ENCODE data around the gene FGFRL1. TPM values are rescaled to one million over a fixed set of nuclear protein-coding genes. Genes with fewer than 3 reads are reported as not detected.

FGFRL1 gene
- total RNA-seq, 1 donor from 2014 or later: 58.8 TPM

DNA sequence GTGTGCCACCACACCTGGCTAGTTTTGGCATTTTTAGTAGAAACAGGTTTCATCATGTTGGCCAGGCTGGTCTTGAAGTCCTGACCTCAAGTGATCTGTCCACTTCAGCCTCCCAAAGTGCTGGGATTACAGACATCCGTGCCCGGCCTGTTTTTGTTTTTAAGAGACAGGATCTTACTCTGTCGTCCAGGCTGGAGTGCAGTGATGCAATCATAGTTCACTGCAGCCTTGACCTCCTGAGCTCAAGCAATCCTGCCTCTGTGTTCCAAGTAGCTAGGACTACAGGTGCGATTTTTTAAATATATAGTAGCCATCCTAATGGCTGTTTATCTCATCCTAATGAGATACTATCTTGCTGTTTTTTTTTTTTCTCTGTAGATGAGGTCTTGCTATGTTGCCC lies 54.3 kb downstream of the FGFRL1 start:
- Mint-ChIP-seq H3K4me3 (no peak overlapping the region), H3K27me3 (ENCODE audit: low read depth) (peaks cover 7% of the 10 kb centered on the region), H3K4me1 (peaks cover 22% of the 10 kb centered on the region), H3K9me3 (peaks cover 3% of the 10 kb centered on the region), H3K27ac (ENCODE audit: unreplicated experiment) (no peak overlapping the region), H3K36me3 (ENCODE audit: low read depth) (peaks cover 3% of the 10 kb centered on the region)
- TF ChIP-seq CTCF (conservative IDR thresholded peaks at IDR 0.05): no peak
- no peak for DNase-seq (ENCODE audit: low read depth, low spot score)

DNA sequence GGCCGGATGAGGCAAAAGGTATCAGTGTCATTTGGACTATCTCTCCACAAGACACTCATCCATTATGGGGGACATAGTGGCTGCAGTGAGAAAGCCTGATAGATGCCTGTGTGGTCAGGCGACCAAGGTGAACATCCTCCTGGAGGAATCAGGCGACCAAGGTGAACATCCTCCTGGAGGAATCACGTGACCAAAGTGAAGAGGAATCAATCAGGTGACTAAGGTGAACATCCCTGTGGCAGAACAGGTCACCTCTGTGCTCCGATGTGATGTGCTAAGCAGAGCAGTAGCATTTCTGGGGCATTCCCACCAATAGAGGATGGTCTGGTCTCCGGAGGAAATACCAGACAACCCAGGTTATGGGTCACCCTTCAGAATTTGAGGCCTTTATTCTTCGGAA lies 58.0 kb downstream of the FGFRL1 start:
- TF ChIP-seq CTCF (conservative IDR thresholded peaks at IDR 0.05): no peak

DNA sequence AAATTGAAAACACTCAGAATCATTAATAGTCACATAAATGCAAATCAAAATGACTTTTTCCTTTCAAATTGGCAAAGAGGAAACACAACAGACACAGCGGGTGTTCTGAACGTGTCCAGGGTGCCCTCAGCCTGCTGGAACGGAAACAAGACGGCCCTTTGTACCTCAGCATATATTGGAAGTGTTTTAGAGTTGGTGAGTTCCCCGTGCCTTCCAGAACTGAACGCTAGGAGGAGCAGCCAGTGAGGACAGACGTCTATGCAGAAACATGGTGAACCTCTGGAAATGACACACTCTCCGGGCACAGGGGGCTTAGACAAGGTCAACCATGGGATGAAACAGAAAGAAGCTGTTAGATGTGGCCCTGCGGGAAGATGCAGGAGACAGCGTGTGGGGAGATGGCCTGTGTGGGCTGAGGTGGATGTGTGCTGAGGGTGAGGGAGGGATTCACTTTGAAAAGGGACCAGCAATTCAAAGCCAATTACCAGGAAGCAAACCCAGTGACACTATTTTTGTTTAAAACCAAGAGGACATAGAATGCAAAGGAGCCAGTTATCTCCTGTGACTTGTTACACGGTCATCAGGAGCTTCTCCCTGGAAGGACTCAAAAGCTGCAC lies 61.5 kb downstream of the FGFRL1 start:
- Mint-ChIP-seq H3K9me3 (peaks cover 9% of the 10 kb centered on the region), H3K27me3 (ENCODE audit: low read depth) (peaks cover 6% of the 10 kb centered on the region), H3K36me3 (ENCODE audit: low read depth) (peaks cover 3% of the 10 kb centered on the region), H3K4me1 (peaks cover 11% of the 10 kb centered on the region), H3K4me3 (no peak overlapping the region), H3K27ac (ENCODE audit: unreplicated experiment) (no peak overlapping the region)
- TF ChIP-seq CTCF (conservative IDR thresholded peaks at IDR 0.05): peak; percentile 72
- peak; percentile 69 for DNase-seq (ENCODE audit: low read depth, low spot score)

More for the DNA sequence above, 58.0 kb downstream of the FGFRL1 start:
- no peak overlapping the region for H3K4me3 Mint-ChIP-seq
- peaks cover 9% of the 10 kb centered on the region for H3K9me3 Mint-ChIP-seq
- H3K4me1 Mint-ChIP-seq: peaks cover 11% of the 10 kb centered on the region
- peaks cover 10% of the 10 kb centered on the region for H3K27me3 Mint-ChIP-seq (ENCODE audit: low read depth)
- peaks cover 3% of the 10 kb centered on the region for H3K36me3 Mint-ChIP-seq (ENCODE audit: low read depth)
- DNase-seq (ENCODE audit: low read depth, low spot score): no peak
- no peak overlapping the region for H3K27ac Mint-ChIP-seq (ENCODE audit: unreplicated experiment)

GRCh38 chr4:1074077-1074476 lies 62.7 kb downstream of the FGFRL1 start:
- no peak for TF ChIP-seq CTCF (conservative IDR thresholded peaks at IDR 0.05)
- H3K9me3 Mint-ChIP-seq: peaks cover 9% of the 10 kb centered on the region
- peaks cover 3% of the 10 kb centered on the region for H3K36me3 Mint-ChIP-seq (ENCODE audit: low read depth)
- no peak overlapping the region for H3K4me3 Mint-ChIP-seq
- peaks cover 11% of the 10 kb centered on the region for H3K4me1 Mint-ChIP-seq
- H3K27ac Mint-ChIP-seq (ENCODE audit: unreplicated experiment): no peak overlapping the region
- peaks cover 2% of the 10 kb centered on the region for H3K27me3 Mint-ChIP-seq (ENCODE audit: low read depth)
- DNase-seq (ENCODE audit: low read depth, low spot score): no peak

GRCh38 chr4:1075225-1075624 lies 63.8 kb downstream of the FGFRL1 start:
- H3K27me3 Mint-ChIP-seq (ENCODE audit: low read depth): peaks cover 2% of the 10 kb centered on the region
- H3K36me3 Mint-ChIP-seq (ENCODE audit: low read depth): peaks cover 3% of the 10 kb centered on the region
- peaks cover 11% of the 10 kb centered on the region for H3K4me1 Mint-ChIP-seq
- no peak for TF ChIP-seq CTCF (conservative IDR thresholded peaks at IDR 0.05)
- H3K4me3 Mint-ChIP-seq: no peak overlapping the region
- H3K9me3 Mint-ChIP-seq: peaks cover 9% of the 10 kb centered on the region
- DNase-seq (ENCODE audit: low read depth, low spot score): no peak
- H3K27ac Mint-ChIP-seq (ENCODE audit: unreplicated experiment): no peak overlapping the region

Measured in neural crest cell (in vitro differentiated cells).